ENCODE results near the gene PLEKHB1. TPM values are rescaled to one million over a fixed set of nuclear protein-coding genes. Genes with fewer than 3 reads are reported as not detected.
A peak's percentile ranks its signal among the peaks of the same experiment; 100 is the strongest.

Gene PLEKHB1
- total RNA-seq, 1 donor from 2014 or later, result 4.6 TPM

DNA sequence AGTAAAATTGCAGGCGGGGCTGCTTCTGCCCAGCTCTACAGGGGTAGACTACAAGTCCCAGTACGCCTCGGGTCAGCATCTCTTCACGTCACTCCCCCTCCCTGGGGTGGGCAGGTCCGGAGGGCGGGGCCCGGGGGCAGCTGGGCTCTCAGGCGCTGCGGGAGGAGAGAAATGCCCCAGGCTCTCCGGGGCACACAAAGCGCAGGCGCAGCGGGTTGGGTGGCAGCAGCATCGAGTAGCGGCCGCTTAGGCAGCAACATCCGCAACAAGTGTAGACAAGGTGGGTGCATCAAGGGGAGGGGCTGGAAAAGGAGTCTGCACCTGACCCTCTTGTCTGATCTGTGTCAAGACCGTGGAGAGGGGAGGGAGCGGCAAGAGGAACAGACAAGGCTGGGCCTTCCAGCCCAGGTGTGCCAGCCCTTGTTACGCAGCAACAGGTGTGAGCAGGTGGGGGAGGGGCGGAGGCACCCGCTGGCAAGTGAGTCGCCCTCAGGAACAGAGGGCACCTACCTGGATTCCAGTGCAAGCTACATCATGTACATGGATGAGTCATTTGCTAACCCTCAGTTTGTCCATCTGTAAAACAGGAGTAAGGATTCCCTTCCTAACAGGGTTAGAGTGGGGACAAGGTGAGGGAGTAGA lies 1.2 kb downstream of the PLEKHB1 start:
- TF ChIP-seq, protein P1, sequence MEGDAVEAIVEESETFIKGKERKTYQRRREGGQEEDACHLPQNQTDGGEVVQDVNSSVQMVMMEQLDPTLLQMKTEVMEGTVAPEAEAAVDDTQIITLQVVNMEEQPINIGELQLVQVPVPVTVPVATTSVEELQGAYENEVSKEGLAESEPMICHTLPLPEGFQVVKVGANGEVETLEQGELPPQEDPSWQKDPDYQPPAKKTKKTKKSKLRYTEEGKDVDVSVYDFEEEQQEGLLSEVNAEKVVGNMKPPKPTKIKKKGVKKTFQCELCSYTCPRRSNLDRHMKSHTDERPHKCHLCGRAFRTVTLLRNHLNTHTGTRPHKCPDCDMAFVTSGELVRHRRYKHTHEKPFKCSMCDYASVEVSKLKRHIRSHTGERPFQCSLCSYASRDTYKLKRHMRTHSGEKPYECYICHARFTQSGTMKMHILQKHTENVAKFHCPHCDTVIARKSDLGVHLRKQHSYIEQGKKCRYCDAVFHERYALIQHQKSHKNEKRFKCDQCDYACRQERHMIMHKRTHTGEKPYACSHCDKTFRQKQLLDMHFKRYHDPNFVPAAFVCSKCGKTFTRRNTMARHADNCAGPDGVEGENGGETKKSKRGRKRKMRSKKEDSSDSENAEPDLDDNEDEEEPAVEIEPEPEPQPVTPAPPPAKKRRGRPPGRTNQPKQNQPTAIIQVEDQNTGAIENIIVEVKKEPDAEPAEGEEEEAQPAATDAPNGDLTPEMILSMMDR (conservative IDR thresholded peaks at IDR 0.05; ENCODE audit: low read depth, low read length), result no peak
- DNase-seq (ENCODE audit: low read depth), result no peak
- peak overlapping the region; percentile 46 for H3K4me3 ChIP-seq (ENCODE audit: low read depth, low read length)

GRCh38 chr11:73648121-73648520 lies 1.7 kb downstream of the PLEKHB1 start:
- no peak overlapping the region for H3K4me3 ChIP-seq (ENCODE audit: low read depth, low read length)
- TF ChIP-seq, protein P1 (conservative IDR thresholded peaks at IDR 0.05; ENCODE audit: low read depth, low read length), result no peak

DNA sequence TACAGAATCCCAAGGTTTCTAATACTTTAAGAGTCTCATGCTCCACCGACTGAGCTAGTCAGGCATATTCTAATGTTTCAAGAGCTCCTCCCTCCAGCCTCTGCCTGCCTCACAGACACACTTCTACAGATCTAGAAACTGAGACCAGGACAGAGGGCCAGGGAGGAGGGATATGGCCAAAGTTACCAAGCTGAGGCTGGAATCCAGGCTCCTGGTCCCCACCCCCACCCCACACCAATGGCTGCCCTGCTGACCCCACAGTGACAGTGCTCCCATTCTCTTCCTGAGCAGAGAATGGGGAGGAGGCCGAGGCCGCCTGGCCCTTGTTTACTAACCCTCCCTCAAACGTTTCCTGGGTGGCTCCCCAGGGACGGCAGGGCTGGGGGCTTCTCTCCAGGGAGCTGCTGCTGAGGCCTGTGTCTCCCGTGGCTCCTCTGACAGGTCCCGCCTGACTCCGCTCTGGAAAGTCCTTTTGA lies 2.2 kb downstream of the PLEKHB1 start:
- H3K4me3 ChIP-seq (ENCODE audit: low read depth, low read length), result no peak overlapping the region
- DNase-seq (ENCODE audit: low read depth), result no peak
- TF ChIP-seq, protein P1 (conservative IDR thresholded peaks at IDR 0.05; ENCODE audit: low read depth, low read length), result no peak

More at GRCh38 chr11:73648121-73648520, 1.7 kb downstream of the PLEKHB1 start:
- no peak for DNase-seq (ENCODE audit: low read depth)

GRCh38 chr11:73649206-73649605 lies 2.8 kb downstream of the PLEKHB1 start:
- H3K4me3 ChIP-seq (ENCODE audit: low read depth, low read length), result no peak overlapping the region
- TF ChIP-seq, protein P1 (conservative IDR thresholded peaks at IDR 0.05; ENCODE audit: low read depth, low read length), result no peak
- no peak for DNase-seq (ENCODE audit: low read depth)

DNA sequence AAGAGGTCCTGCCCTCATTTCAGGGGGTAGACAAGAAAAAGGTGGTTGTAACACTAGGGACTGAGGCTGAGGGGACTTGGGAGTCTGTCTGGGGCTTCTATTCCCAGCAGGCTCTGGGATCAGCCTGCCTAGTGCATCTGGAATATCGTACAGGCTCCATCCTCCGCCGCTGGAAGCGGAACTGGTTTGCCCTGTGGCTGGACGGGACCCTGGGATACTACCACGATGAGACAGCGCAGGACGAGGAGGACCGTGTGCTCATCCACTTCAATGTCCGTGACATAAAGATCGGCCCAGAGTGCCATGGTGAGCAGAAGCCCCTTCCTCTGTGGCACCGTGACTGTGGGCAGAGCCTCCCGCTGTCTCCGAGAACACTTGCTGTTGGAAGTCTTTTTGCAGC lies 4.0 kb downstream of the PLEKHB1 start:
- TF ChIP-seq, protein P1 (conservative IDR thresholded peaks at IDR 0.05; ENCODE audit: low read depth, low read length), result no peak
- no peak overlapping the region for H3K4me3 ChIP-seq (ENCODE audit: low read depth, low read length)
- no peak for DNase-seq (ENCODE audit: low read depth)

DNA sequence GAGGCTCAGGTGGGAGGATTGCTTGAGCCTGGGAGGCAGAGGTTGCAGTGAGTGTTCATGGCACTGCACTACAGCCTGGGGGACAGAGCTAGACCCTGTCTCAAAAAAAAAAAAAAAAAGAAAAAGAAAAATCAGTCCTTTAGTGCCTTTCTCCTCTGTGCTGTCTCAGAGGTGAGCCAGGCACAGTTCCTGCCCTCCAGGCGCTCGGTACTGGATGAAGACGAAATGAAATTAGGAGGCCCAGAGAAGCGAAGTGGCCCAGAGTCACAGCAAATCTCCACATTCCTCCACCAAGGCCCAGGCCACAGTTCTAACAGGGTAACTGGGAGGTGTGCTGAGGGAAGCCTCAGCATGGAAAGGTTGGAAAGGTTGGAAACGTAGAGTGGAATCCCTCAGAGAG lies 4.9 kb downstream of the PLEKHB1 start:
- DNase-seq (ENCODE audit: low read depth), result no peak
- TF ChIP-seq, protein P1 (conservative IDR thresholded peaks at IDR 0.05; ENCODE audit: low read depth, low read length), result no peak
- H3K4me3 ChIP-seq (ENCODE audit: low read depth, low read length), result no peak overlapping the region

DNA sequence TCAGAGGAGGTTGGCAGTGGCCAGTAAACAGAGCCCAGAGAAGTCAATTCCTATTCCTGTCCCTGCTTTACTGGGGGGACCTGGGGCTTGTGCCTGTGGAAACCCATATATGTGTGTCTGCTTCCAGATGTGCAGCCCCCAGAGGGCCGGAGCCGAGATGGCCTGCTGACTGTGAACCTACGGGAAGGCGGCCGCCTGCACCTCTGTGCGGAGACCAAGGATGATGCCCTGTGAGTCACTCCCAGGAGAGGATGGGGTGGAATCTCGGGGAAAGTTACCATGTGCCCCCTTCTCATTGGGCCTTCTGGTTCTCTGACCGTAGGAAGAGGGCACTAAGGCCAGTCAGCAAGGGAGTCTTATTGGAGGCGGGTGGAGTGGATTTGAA lies 5.3 kb downstream of the PLEKHB1 start:
- H3K4me3 ChIP-seq (ENCODE audit: low read depth, low read length), result no peak overlapping the region
- DNase-seq (ENCODE audit: low read depth), result no peak
- TF ChIP-seq, protein P1 (conservative IDR thresholded peaks at IDR 0.05; ENCODE audit: low read depth, low read length), result no peak

All from epithelial cell of proximal tubule (primary cell).